Fibroblast of the aortic adventitia (primary cell): ENCODE measurements around the gene MYO18B. TPM values are rescaled to one million over a fixed set of nuclear protein-coding genes. Genes with fewer than 3 reads are reported as not detected.
"Not testable (repeated sequence)": the region's sequence is repeated elsewhere in the genome, so short reads cannot be mapped to it uniquely, and the experiment has no call there.

Experiments used
- DNase-seq: peaks from one replicate; pipeline ENCODE4 v3.0.0-alpha.2; 2010; ENCODE audit warnings: low read depth
- H3K4me3 ChIP-seq: 2 replicates; pipeline ENCODE4 v1.5.1; 2011; ENCODE audit warnings: low read depth, mild to moderate bottlenecking, control low read depth, low read length, moderate library complexity
- CTCF ChIP-seq: IDR thresholded peaks from 2 replicates; pipeline ENCODE4 v1.5.1; 2011; ENCODE audit warnings: mild to moderate bottlenecking, low read length, control low read depth, inconsistent platforms; ENCODE audit not compliant: insufficient read depth
- total RNA-seq: library from RNA; depleted of rRNA; stranded (reverse); fragments of >200 nt; gene quantifications from 2 replicates; pipeline ENCODE4 v1.2.3, GENCODE V29; 2012; ENCODE audit warnings: low replicate concordance

The MYO18B gene
- total RNA-seq, 1 donor: not detected

DNA sequence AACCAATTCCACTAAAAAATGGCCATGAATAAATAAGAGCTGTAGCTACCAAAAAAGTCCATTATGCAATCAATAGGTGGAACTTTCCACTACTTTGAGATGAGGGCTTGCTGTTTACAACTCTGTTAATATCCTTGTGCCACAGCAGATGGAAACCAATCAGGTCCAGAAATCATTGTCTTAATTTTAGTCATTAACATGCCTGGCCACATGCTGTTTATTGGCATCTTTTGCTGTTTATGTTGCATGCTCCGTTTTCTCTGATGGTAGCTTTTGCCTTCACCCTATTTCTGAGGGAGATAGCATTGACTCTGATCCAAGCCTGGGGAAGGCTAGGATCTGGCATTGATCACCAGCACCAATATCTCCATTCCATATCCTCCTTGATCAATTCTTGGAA lies 234.4 kb downstream of the MYO18B start:
- TF ChIP-seq CTCF: no peak
- no peak overlapping the region for H3K4me3 ChIP-seq
- DNase-seq: no peak

- no peak overlapping the region for H3K4me3 ChIP-seq
- no peak for TF ChIP-seq CTCF
- no peak for DNase-seq
Measured at GRCh38 chr22:25979968-25980367, 238.0 kb downstream of the MYO18B start.

DNA sequence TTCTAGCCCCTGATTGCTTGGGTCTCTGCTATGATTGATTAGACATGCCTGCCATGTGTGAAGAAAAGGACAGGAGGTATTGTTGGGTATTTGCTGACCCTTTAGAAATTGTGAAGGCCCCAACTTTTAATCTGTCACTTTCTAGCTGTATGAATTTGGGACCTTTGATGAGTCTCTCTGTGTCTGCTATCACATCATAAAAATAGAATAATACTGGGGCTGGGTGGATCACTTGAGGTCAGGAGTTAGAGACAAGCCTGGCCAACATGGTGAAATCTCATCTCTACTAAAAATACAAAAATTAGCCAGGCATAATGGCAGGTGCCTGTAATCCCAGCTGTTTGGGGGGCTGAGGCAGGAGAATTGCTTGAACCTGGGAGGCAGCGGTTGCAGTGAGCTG lies 242.9 kb downstream of the MYO18B start:
- not testable (repeated sequence) for DNase-seq, H3K4me3 ChIP-seq

GRCh38 chr22:25987948-25988347 lies 246.0 kb downstream of the MYO18B start:
- DNase-seq: no peak
- no peak overlapping the region for H3K4me3 ChIP-seq
- TF ChIP-seq CTCF: no peak

DNA sequence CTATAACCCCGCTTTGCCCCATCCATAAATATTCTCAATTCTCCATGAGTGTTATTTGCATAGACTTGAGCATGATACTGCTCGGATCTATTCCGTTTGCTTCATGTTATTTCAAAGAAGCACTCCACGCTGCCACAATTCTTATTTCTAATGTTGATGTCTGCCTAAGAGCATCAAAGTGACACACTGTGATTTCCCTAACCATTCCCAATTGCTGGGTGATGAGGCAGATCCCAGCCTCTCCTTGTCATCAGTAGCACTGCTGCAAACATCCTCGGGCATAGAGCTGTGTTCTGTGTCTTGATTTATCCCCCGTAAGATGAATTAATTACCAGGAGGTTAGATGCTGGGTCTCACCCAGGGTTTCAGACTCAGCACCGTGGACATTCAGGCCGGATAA lies 249.0 kb downstream of the MYO18B start:
- no peak overlapping the region for H3K4me3 ChIP-seq
- no peak for TF ChIP-seq CTCF
- DNase-seq: no peak

GRCh38 chr22:25992331-25992730 lies 250.3 kb downstream of the MYO18B start:
- no peak for DNase-seq
- TF ChIP-seq CTCF: no peak
- H3K4me3 ChIP-seq: no peak overlapping the region

DNA sequence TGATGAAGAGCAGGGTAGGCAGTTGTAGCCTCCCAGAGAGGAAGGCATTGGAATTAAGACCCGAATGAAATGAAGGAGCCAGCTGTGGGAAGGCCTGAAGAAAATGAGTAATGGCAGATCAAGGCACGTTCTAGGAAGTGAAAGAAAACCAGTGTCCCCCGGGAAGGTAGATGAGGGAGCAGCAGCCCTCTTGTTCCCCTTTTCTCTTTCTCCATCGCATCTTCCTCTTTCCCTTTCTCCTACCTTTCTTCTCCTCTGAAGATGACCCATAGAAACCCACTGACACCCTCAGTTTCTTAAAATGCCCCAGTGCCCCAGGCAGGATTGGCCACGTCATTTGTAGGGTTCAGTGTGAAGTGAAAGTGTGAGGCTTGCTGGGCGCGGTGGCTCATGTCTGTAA lies 254.7 kb downstream of the MYO18B start:
- TF ChIP-seq CTCF: no peak
- no peak for DNase-seq
- no peak overlapping the region for H3K4me3 ChIP-seq
